GM18907 (cell line): ENCODE measurements around the gene TNP1.

Experiments used
- ATAC-seq: cut with Tn5 transposase; IDR thresholded peaks from one replicate; pipeline ENCODE4 v1.9.1; 2021; ENCODE audit warnings: mild to moderate bottlenecking, moderate library complexity; ENCODE audit not compliant: unreplicated experiment

The TNP1 gene

DNA sequence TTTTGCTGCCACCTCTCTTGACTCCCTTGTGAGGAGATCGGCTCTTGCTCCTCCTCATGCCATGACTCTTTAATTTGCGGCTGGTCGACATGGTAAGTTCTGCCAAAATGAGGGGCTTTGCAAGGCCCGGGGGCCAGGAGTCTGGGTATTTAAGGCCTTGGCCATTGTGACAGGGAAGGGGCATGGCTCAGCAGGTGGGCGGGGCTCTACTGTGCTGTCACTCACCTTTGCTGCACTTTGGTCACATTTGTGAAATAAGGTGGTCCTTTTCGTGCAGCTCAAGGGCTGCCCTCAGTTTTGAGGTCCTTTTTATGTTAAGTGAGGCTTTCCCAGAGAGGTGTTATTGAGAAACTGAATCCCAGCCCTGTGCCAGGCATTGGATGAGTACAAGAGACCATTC, at the start of gene TNP1:
TNP1 (minus strand) TSS at position 121 of the 400 bp plus-strand sequence; CDS start at position 91, 30 bp downstream.
- ATAC-seq: no peak

DNA sequence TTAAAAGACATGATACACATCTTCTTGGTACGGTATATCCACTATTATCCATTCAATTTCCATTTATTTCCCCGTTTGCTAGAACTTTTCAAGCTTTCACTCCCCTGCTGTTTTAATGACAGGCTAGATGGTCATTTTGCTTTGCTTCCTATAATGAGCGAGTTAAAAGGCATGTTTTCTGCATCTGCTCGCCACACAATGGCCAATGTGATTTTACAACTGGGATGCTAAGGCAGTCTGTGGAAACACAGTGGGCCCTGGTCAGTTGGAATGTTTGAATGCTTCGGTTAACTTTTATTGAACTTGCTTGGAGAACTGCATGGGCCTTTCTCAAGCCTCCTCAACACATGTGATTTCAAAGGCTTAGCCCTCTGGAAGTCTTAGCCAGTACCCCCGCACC, 48.4 kb upstream of the TNP1 start:
- ATAC-seq: no peak

DNA sequence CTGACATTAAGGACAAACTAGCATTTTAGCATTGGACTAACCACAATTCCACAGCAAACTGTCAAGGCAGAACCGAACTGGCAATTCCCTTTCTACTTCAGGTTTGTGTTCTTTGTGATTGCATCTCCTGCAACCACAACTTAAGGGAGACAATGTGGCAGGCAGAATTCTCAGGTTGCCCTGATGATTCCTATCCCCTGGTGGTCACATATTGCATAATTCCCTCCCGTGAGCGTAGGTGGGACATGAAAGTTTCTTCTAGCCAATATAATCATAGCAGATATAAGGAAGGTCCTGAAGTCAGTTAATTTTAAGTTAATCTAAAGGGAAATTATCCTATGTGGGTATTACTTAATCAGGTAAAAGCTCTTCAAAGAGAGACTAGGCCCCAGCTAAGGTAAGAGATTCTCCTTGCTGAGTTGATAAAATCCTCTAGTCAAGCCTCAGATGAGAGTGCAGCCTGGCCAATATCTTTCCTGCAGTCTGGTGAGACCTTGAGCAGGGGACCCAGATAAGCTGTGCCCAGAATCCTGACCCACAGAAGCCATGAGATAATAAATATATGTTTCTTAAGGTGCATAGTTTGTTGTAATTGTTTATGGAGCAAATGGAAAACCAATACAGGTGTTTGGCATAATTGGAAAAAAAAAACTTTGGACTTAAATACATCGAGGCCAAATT, 45.9 kb upstream of the TNP1 start:
- no peak for ATAC-seq

DNA sequence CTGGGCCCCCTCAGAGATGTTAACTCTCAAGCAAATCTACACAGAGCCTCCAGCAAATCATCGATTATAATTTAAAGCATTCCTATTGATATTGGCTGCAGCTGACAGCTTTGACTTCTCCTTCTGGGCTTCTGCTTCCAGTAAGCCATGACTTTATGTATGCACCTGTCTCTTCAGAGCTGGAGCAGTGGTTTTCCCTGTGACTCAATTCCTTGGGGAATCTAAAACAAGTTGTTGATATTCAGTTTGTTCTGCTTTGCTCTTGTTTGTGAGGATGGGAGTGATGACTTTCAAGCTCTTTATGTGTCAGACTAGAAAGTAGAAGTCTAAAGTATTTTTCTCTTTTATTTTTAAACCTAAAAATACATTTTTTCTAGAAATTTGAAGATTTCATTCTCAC, 45.1 kb upstream of the TNP1 start:
- no peak for ATAC-seq

GRCh38 chr2:216904554-216904953, 44.7 kb upstream of the TNP1 start:
- ATAC-seq: no peak

- no peak for ATAC-seq
Observed at GRCh38 chr2:216903470-216903869, 43.6 kb upstream of the TNP1 start.

GRCh38 chr2:216901273-216901672, 41.4 kb upstream of the TNP1 start:
- no peak for ATAC-seq

DNA sequence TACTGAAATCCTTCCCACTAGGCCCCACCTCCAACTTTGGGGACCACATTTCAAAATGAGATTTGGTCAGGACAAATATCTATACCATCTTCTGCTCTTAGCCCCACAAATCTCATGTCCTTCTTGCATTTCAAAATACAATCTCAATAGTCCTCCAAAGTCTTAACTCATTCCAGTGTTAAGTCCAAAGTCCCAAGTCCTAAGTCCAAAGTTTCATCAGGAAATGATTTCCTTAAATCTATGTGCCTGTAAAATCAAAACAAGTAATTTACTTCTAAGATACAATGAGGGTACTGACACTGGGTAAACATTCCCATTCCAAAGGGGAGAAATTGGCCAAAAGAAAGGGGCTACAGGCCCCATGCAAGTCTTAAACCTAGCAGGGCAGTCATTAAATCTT, 40.5 kb upstream of the TNP1 start:
- no peak for ATAC-seq

DNA sequence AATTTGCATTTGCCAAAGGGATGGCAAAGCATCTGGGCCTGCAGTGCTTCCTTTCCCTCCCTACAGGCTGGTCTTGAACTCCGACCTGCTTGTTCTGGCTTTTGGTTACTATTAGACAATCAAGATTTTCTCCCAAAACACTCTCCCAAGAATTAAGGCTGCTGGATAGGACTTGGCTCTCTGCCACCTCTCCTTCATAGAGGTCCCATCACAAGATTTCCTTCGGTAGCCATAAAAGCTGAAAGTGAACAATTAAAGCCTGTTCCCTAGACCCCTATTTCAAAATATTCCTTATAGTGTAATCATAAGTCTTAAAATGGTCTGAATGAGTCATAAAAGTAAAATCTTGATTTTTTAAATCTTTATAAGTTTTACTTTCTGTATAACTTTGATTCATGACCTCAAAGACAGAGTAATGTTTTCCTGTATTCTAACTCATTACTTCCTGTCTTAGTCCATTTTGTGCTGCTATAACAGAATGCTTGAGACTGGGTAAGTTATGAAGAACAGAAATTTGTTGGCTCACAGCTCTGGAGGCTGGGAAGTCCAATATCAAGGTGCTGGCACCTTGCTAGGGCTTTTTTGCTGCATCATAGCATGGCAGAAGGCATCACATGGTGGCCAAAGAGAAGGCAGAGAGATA, 37.8 kb upstream of the TNP1 start:
- ATAC-seq: no peak

GRCh38 chr2:216890138-216890537, 30.3 kb upstream of the TNP1 start:
- ATAC-seq: no peak

GRCh38 chr2:216888887-216889622, 29.2 kb upstream of the TNP1 start:
- no peak for ATAC-seq

- ATAC-seq: no peak
Observed at GRCh38 chr2:216888081-216888480, 28.2 kb upstream of the TNP1 start.

DNA sequence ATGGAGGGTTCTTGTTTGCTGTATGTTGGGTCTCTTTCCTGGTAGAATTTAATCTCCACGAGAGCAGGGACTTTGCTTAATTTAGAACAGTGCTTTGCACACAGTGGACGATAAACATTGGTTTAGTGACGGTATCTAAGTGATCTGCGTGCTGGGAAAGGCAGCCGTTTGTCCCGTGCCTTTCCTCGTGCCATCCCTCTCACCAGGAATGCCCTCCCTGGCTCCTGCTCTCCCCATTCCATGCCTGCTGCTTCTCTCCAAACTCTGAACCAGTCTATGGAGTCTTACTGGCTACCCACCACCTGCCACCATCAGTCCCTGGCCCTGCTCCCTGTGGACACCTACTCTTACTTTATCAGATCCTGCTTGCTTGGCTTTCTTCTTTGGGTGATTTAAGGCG, 27.3 kb upstream of the TNP1 start:
- no peak for ATAC-seq

DNA sequence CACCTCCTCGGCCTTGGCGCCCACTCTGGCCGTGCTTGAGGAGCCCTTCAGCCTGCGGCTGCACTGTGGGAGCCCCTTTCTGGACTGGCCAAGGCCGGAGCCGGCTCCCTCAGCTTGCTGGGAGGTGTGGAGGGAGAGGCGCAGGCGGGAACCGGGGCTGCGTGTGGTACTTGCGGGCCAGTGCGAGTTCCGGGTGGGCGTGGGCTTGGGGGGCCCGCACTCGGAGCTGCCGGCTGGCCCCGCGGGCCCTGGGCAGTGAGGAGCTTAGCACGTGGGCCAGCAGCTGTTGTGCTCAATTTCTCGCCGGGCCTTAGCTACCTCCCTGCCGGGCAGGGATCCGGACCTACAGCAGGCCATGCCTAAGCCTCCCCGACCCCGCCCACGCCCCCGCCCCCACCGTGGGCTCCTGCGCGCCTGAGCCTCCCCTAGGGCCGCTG, 25.3 kb upstream of the TNP1 start:
- no peak for ATAC-seq

- no peak for ATAC-seq
Observed at GRCh38 chr2:216884347-216884746, 24.5 kb upstream of the TNP1 start.

DNA sequence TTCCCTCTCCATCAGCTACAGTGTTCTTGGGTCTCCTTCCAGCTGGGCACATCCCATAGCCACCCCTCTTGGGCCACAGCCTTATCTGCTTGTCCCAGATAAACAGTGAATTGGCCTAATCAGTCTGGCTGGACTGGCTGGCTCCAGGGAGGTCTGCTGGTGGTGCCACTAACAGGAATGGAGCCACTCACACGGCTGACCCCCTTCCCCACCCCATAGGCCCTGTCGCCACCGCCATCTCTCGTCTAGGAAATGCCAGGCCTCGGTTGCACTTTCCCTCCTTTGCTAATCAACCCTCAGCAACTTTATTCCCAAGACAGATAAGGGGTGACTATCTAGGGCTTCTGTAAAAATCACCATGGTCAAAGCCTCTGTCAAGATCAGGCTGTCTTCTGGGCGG, 23.0 kb upstream of the TNP1 start:
- ATAC-seq: no peak

- ATAC-seq: no peak
Observed at GRCh38 chr2:216881411-216881810, 21.5 kb upstream of the TNP1 start.

- ATAC-seq: no peak
Observed at GRCh38 chr2:216880509-216881184, 20.8 kb upstream of the TNP1 start.

GRCh38 chr2:216879727-216880508, 20.1 kb upstream of the TNP1 start:
- ATAC-seq: no peak

DNA sequence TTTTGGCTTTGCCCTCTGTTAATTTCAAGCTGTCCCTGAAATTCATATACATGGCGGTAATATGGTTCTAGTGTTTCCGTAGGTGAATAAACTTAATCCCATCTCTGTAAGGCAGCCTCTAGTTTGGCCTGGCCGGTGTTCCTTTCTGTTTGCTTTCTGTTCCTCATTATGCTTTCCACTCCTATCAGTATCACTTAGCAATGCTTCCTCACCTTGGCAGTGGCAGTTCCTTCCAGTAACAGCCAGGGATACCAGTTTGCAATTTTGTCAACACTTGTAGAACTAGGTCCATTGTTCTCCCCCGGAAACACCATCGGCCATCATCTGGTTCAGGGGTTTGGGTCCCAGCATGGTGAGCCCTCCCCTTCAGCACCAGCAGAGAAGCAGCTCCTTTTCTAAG, 18.2 kb upstream of the TNP1 start:
- ATAC-seq: no peak

DNA sequence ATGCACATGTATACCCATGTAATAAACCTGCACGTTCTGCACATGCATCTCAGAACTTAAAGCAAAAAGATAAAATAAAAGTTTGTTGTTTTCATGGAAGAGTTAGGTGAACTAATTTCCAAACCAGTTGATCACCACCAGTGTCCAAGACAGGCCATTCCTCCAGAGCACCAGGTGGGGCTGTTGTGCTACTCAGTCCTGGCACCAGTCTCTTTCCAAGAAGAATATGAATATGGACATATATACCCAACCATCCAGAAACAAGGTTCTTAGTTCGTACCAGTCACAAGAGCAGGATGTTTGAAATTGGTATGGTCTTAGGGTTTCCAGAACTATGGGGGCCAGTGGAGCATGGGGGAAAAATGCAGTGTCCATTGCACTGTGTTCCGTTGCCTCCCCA, 17.2 kb upstream of the TNP1 start:
- no peak for ATAC-seq
